Measurements from ENCODE around the gene PATZ1.
"Not testable (repeated sequence)": the region's sequence is repeated elsewhere in the genome, so short reads cannot be mapped to it uniquely, and the experiment has no call there.

The PATZ1 gene, protein sequence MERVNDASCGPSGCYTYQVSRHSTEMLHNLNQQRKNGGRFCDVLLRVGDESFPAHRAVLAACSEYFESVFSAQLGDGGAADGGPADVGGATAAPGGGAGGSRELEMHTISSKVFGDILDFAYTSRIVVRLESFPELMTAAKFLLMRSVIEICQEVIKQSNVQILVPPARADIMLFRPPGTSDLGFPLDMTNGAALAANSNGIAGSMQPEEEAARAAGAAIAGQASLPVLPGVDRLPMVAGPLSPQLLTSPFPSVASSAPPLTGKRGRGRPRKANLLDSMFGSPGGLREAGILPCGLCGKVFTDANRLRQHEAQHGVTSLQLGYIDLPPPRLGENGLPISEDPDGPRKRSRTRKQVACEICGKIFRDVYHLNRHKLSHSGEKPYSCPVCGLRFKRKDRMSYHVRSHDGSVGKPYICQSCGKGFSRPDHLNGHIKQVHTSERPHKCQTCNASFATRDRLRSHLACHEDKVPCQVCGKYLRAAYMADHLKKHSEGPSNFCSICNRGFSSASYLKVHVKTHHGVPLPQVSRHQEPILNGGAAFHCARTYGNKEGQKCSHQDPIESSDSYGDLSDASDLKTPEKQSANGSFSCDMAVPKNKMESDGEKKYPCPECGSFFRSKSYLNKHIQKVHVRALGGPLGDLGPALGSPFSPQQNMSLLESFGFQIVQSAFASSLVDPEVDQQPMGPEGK

GRCh38 chr22:31346255-31346732 lies at the start of gene PATZ1:
Gene PATZ1 (minus strand): TSS chr22:31346346. CDS start chr22:31345602, 744 bp downstream.
- DNase-seq = peak; percentile 54

- DNase-seq = no peak
Measured at GRCh38 chr22:31394326-31394725, 48.2 kb upstream of the PATZ1 start.

DNA sequence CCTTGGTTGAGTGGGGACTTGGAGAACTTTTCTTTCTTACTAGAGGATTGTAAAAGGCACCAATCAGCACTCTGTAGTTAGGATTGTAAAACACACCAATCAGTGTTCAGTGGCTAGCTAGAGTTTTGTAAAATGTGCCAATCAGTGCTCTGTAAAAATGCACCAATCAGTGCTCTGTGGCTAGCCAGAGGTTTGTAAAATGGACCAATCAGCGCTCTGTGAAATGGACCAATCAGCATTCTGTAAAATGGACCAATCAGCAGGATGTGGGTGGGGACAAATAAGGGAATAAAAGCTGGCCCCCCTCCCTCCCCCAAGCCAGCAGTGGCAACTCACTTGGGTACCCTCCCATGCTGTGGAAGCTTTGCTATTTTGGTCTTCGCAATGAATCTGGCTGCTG lies 47.7 kb upstream of the PATZ1 start:
- DNase-seq = no peak

DNA sequence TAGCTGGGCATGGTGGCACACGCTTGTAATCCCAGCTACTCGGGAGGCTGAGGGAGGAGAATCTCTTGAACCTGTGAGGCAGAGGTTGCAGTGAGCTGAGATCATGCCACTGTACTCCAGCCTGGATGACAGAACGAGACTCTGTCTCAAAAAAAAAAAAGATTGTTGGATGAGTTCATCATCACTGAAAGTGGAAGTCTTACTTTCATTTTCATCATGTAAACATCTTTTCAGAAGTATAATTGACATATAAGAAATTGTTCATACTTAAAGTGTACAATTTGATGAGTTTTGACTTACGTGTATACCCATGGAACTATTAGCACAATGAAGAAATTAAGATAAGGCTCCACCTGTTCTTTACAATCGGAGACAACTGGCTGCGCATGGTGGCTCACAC lies 32.5 kb upstream of the PATZ1 start:
- DNase-seq = not testable (repeated sequence)

GRCh38 chr22:31378123-31378522 lies 32.0 kb upstream of the PATZ1 start:
- no peak for DNase-seq

DNA sequence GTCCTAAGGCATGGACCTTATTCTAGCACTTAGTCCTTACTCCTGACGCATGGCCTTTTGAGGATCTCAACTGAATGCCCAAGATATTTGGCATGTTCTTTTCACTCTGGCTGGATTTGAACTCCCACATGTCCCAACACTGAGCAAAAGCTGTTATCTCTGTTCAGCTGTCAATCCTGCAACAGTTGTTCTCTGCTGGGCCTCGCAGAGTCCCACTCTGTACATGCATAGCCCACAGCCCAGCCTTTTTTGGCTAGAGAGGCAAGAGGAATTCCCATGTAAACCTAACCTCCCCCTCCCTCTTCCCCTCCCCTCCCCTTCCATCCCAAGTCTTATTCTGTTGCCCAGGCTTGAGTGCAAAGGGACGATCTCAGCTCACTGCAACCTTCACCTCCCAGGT lies 31.5 kb upstream of the PATZ1 start:
- no peak for DNase-seq

- DNase-seq = no peak
Measured at GRCh38 chr22:31367426-31367825, 21.3 kb upstream of the PATZ1 start.

- DNase-seq = no peak
Measured at GRCh38 chr22:31363885-31364465, 17.8 kb upstream of the PATZ1 start.

DNA sequence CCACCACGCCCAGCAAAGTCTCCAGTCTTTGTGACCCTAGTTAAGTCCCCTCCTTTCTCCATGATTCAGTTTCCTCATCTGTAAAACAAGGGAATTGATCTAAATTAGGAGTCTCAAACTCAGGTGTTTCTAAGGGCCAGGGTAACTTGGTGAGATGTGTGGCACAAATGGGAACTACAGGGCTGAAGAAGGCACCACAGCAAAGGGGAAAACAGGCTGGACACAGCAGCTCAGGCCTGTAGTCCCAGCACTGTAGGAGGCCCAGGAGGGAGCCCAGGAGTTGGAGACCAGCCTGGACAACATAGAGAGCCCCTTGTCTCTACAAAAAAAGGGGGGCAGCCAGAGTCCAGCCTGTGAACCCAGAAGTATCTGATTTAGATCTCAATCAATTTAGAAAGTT lies 15.6 kb upstream of the PATZ1 start:
- no peak for DNase-seq

- DNase-seq = no peak
Measured at GRCh38 chr22:31360029-31360428, 13.9 kb upstream of the PATZ1 start.

- no peak for DNase-seq
Measured at GRCh38 chr22:31354515-31354914, 8.4 kb upstream of the PATZ1 start.

DNA sequence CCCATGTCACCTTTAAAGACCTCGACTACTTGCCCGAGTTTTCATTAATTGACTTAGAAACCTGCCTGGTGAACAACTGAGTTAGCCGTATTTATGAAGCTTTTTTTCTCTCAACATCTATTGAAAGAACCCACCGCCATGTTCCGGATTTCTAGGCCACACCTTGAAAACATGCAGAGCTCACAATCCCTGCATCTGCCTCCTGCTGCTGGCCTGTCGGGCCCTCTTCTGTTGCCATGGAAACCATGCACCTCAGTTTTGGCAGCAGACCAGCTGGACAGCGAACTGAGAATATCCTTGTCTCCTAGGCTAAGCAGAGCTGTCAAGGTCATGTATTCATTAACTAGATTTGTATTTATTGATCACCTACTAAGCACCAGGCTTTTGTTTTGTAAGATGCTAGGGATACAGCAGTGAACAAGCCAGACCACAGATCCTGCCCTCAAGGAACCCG lies 4.3 kb upstream of the PATZ1 start:
- no peak for DNase-seq

- no peak for DNase-seq
Measured at GRCh38 chr22:31349960-31350359, 3.8 kb upstream of the PATZ1 start.

DNA sequence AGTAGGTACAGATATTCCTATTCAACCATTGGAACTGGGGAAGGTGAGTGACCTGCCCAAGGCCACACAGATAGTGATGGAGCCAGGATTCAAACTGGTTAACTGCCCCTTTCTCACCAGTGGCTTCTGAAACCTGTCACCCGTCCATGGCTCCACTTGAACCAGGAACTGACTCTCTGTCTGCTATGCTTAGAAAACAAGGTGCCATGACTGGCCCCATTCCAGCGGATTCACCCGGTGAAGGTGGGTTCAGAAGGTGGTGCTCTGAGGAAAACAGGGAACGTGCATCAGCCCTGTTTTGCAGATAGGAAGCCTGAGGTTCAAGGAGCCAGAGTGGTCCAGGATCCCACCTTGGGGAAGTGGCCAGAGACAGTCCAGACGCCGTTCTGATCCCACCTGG lies 2.6 kb upstream of the PATZ1 start:
- DNase-seq = no peak

DNA sequence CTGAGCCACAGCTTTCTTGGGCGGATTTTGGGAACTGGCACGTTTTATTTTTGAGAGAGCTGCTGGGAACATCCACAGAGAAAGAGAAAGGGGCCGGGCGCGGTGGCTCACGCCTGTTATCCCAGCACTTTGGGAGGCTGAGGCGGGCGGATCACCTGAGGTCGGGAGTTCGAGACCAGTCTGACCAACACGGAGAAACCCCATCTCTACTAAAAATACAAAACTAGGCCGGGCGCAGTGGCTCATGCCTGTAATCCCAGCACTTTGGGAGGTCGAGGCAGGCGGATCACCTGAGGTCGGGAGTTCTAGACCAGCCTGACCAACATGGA lies 1.8 kb upstream of the PATZ1 start:
- not testable (repeated sequence) for DNase-seq

DNA sequence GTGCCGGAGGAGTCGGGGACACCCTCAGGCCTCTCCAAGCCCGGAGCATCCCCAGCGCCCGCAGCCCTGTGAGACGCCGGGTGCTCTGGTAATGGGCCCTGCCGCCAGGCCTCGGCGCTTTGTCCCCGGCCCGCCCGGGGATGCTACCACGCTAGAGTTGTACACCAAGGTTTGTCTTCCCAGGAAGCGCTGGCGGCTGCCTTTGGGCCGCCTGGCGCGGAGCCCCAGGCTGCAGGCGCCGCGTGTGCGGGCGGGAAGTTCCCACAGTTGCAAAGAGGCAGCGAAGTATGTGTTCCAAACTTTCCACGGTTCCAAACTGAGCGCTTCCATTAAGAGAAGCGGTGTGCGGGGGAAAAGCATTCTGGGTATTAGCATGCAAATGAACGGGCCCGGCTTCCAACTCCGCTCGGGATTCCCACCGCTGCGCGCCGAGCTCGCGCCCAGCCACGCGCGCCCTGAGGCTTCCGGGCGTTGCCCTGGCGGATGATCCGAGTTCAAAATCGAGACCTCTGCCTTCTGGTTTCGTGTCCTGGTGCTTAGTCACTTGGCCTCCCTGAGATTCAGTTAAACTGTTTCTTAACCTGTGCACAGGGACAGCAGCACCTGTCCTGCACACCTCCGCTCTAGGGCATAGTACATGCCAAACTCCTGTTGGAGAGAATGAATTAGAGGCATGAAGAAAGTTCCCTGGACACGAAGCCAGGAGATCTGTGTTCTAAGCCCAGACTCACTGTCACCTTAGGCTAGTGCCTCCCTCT lies 1.3 kb upstream of the PATZ1 start:
- DNase-seq = peak; percentile 62 to 63

DNA sequence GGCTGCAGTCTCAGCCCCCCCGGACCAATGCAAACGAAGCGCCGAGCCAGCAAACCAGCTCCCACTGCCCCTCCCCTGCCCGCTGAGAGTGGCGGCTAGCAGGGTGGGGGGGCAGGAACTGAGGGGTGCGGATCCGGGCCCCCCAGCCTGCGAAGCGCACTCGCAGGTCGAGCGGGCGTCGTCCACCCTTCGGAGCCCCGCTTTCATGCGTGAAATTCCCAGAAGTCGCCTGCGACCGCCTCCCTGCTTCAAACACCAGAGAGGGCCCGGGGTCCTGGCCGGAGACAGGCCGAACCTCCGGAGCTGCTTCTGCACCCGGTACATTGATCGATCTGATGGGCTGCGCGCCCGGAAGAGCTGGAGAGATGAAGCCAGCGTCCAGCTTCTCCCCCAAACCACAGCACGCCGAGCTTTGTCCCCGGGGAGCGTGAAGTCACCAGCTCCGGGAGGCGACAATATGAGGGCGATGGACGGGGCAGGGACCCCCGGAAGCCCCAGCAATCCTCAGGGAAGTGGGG lies 646 bp upstream of the PATZ1 start:
- DNase-seq = peak; percentile 28 to 37

GRCh38 chr22:31345331-31346254 lies 553 bp downstream of the PATZ1 start:
- DNase-seq = peak; percentile 79 to 87

DNA sequence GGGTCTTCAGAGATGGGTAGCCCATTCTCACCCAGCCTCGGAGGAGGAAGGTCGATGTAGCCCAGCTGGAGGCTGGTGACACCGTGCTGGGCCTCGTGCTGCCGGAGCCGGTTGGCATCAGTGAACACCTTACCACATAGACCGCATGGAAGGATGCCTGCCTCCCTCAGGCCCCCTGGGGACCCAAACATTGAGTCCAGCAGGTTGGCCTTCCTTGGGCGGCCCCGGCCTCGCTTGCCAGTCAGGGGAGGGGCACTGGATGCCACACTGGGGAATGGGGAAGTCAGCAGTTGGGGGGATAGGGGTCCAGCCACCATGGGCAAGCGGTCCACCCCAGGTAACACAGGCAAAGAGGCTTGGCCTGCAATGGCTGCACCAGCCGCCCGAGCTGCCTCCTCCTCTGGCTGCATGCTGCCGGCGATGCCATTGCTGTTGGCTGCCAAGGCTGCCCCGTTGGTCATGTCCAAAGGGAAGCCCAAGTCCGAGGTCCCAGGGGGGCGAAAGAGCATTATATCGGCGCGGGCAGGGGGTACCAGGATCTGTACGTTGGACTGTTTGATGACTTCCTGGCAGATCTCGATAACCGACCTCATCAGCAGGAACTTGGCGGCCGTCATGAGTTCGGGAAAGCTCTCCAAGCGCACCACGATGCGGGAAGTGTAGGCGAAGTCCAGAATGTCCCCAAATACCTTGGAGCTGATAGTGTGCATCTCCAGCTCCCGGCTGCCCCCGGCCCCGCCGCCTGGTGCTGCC lies 1.4 kb downstream of the PATZ1 start:
- DNase-seq = peak; percentile 15 to 26

DNA sequence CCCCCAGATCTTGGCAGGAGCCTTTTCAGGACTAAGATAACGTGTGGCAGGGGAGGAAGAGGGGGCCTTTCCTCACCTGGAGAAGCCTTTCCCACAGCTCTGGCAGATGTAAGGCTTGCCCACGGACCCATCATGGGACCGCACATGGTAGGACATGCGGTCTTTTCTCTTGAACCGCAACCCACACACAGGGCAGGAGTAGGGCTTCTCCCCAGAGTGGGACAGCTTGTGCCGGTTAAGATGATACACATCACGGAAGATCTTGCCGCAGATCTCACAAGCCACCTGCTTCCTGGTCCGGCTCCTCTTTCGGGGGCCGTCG lies 1.9 kb downstream of the PATZ1 start:
- DNase-seq = no peak
